Stimulated activated CD4-positive, alpha-beta T cell treated with anti-CD3 and anti-CD28 coated beads, Interleukin-15, amount 100 ng/mL, for 48 hours (primary cell): Measurements from ENCODE around the gene ICE2.

Source experiments
- DNase-seq, 2 donors: peaks; one replicate each; pipeline ENCODE4 v3.0.0-alpha.2; 2020; ENCODE audit warnings: low read depth in 2 of 2

Gene ICE2

GRCh38 chr15:60389261-60390077 lies 89.5 kb downstream of the ICE2 start:
- no peak for DNase-seq

DNA sequence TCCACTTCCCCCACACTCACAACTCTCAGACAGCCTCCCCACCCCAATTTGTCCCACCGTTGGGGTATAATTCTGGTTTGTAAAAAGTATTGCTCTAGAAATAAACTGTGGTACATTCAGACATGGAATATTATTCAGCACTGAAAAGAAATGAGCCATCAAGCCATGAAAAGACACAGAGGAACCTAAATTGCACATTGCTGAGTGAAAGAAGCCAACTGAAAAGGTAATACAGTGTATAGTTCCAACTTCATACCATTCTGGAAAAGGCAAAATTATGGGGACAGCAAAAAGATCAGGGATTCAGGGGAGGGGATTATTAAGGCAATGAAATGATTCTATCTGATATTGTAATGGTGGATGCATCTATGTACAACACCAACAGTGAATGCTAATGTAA lies 91.6 kb downstream of the ICE2 start:
- no peak for DNase-seq

DNA sequence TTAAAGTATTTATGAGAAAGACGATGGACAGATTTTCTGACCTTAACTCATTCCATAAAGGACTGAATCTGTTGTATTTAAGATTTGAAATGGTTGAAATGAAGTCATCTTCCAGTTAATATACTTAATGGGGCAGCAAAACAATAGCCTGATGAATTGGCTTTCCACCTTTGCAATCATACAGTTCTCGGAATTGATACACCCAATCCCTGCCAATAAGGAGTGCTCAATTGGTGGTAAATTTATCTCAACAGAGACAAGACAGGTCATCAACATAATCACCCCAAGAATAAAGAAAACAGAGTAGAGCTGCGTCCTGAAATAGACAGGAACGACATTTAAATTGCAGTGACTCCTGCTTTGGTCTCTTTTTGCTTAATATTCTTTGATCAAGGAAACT lies 92.3 kb downstream of the ICE2 start:
- no peak for DNase-seq

- DNase-seq = no peak
Measured at GRCh38 chr15:60385620-60386552, 93.1 kb downstream of the ICE2 start.

DNA sequence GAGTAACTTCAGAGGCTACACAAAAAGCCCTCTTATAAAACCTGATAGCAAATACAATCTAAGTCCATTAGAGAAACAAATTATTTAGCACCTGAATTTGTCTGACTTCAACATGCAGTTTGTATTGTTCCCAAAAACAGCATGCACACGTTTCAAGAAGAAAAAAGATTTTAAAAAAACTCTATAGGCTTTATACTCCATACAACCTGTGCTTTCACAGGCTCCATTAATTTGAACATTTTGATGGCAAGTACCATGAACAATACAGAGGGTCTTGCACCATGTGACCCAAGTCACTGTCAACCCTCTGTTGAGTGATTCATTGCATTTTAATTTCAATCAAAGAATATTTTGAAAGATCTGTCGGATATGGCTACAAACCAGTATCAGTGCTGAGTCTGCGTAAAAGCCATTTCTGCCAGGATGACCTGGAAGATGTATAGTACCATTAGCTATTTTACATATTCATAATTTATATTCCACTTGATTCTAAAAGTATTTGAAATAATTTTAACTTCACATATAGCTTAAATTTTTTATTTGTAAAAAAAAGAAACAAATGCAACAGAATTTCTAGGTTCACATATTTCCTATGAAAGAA lies 94.3 kb downstream of the ICE2 start:
- no peak for DNase-seq

DNA sequence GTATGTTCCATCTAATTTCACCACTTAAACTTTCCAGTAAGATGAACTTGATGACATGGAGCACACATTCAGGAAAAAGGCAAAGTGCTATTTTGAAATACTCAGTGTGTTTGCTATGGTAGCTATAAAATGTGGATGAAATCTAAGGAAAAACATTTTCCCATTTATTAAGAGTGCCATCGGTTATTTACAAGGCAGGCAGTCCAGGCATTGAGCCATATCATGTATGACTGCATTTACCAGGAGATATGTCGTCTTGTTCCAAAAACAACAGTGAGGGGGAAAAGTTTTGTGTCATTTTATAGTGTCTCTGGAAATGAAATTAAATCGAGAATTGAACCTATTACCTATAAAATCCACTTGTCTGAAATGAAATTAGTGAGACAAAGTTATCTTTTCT lies 94.9 kb downstream of the ICE2 start:
- no peak for DNase-seq

DNA sequence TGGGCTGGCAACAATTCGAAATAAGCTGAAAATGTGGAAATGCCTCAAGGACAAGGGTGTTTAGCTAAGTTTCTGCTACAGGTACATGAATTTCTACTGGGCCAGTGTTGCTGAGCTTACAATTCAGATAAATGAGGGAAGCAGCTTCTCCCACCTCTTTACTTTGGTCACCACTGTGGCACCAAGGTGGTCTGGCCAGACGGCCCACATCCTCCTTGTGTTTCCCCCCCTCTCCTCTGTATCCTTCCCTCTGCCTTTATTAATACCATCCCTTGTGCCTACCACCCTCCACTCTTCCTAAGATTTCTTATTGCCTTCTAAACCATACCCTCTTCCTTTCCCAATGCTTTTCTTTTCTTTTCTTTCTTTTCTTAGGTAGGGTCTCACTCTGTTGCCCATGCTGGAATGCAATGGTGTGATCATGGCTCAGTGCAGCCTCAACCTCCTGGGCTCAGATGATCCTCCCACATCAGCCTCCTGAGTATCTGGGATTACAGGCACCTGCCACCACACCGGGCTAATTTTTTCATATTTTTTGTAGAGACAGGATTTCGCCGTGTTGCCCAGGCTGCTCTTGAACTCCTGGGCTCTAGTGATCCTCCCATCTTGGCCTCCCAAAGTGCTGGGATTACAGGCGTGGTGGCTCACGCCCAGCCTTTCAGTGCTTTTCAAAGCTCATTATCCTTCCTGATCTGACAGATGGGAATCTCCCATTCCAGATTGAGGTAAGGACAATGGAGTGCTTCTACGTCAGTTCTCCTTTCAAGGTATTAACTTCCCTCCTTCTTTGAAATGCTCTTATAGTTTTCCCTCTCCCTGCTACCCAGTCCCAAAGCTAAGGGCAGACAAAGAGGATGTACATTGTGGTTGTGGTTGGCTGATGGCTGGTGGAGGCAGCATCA lies 95.9 kb downstream of the ICE2 start:
- DNase-seq = no peak

DNA sequence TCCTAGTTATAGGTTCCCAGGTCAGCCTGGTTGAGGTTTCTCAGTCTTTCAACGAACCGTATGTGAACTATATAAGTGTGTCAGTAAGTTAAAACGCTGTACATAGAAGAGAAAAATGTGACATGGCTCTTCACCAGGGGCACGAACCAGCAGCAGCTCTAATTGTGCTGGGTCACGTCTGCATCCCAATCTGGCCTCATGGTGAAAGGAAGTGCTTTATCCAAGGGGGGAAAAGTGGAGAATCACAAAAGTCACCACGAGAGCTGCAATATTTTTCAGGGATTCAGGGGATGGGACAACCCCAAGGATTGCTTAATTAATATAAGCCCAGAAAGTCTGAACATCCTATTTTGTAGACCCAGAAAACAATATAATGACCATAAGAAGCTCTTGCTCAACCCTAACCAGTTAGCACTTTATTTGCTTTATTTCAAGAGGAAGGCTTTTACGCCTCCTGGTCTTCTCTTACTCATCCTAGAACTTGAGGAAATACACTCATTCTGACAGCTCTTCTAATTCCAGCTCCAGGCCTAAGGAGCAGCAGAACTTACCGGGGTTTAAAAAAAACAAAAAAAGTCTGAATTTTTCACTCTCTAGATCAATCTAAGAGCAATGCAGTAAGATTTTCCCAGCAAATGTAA lies 97.7 kb downstream of the ICE2 start:
- DNase-seq = no peak

GRCh38 chr15:60379525-60380274 lies 99.2 kb downstream of the ICE2 start:
- DNase-seq = no peak

- no peak for DNase-seq
Measured at GRCh38 chr15:60379185-60379524, 99.8 kb downstream of the ICE2 start.

DNA sequence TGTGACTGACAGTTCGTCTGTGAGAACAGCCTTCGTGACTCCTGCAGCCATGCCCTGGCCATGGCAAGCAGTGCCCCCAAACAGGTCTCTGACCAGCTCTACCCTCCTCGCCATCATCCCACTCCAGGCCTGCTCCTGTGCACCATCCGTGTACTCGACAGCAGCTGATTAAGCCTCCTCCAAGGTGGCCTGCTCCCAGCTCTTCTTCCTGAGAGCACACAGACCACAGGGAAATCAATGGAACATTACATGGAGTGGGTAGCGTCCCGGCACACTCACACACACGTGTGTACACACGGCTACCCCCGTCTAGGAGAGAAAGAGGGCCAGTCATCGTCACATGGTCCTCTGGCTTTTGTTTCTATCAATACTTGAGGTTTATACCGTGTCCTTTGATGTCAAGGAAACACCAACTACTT lies 102.3 kb downstream of the ICE2 start:
- DNase-seq = no peak

DNA sequence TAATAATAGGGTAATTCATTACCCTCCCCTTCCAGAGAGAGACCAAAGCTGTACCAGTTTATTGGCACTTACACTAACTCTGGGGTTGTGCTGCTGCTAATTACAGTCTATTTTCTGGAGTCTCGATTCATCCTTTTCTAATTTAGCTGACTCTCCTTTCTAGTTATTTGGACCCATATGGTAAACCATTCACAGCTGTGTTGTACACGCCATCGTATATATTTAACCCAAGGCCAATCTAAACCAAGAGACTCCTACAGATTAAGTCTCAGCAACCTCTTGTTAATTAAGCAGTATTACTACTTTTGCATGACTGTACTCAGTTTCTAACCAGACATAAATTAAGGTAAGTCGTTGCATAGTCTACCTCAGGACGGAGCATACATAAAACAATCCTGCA lies 103.6 kb downstream of the ICE2 start:
- DNase-seq = no peak

DNA sequence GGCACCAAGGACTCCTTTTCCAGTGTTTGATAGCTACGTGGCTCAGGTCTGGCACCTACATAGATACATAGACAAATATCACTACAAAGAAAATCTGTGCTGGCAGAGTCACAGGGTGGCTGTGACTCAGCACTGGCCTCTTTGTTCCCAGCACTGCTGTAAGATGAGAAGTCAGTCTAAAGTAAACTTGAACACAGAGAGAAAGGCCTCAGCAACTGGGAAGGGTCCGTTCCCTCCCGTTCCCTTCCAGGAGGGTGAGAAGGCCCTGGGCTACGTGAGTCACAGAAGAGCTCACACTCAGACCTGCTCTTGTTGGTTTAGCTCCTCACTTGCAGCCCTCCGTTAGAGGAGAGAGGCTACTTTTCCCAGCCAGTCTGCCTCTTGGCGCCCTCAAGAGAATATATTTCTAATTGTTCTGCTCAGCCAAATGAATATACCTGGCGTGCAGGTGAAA lies 104.3 kb downstream of the ICE2 start:
- DNase-seq = no peak

DNA sequence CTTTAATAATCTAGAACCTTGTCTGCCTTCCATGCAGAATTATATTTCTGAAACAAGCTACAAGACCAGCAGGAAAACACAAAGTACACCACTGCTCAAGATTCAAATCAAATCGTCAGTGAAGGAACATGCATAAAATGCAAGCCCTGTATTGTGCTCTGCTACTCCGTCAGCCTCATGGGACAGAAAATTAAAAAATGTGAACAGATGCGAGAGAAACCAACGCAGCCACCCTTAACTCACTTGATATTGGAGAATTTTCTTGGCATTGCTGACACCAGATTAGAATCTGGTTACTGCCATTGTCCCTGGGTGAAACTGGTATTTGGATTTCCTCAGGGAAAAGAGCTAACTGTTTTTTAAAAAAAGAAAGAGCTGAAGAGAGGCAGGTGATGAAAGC lies 104.7 kb downstream of the ICE2 start:
- DNase-seq = no peak

GRCh38 chr15:60373745-60374144 lies 105.2 kb downstream of the ICE2 start:
- no peak for DNase-seq

DNA sequence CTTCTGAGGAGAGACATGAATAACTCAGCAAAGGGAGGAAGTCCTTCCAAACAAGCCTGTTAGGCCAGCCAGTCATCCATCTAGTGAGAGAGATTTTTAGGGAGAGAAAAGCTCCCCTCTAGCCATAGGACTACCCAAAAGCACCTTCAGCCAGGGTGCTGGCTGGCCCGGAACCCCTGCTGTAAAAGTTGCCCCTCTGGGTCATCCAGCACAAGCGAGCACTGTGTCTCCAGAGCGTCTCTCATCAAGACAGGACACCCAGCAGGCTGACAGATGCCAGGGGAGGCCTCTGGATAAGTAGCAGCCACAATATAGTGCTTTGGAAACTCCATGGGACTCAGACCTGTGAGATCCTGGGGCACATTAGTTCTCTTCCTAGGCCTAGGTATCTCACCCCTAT lies 105.6 kb downstream of the ICE2 start:
- DNase-seq = no peak

DNA sequence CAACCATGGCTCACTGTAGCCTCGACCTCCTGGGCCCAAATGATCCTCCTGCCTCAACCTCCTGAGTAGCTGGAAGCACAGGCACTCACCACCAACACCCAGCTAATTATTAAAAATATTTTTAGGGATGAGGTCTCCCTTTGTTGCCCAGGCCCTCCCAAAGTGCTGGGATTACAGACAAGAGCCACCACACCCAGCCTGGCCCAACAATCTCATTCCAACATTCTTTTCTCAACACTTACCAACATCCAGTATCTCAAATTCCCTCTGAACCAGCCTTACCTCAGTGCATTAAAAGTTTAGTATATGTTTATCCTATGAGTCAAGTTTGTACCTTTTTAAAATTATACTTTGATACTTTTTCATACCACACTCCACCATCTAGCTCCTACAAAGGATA lies 106.2 kb downstream of the ICE2 start:
- no peak for DNase-seq

DNA sequence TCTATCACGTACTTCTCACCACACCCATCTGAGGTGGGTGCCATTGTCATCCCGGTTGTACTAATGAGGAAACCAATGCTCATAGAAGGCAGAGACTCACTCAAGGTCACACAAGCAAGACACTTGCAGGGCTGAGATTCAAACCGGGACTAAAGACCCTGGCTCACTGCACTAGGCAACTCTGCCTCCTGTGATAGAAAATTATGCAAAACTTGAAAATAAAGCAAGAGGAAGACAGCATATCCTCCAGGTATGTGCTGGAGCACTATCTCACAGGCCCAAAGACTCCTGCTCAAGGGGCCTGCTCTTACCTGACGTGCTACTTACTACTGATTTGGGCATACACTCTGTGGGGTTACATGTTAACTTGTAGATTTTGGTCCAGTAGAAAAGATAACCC lies 106.7 kb downstream of the ICE2 start:
- no peak for DNase-seq

GRCh38 chr15:60371175-60372051 lies 107.5 kb downstream of the ICE2 start:
- DNase-seq = no peak

DNA sequence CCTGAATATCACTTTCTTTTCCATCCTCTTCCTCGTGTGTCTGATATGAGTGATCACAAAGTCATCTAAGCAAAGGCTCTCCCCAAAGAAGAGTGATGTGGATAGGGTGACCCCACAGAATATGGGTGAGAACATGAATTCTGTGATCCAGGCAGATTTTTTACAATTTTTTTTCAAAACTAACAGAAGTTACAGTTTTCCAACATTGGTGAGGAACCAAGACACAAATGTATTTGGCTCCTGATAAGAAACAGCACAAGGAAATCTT lies 108.1 kb downstream of the ICE2 start:
- DNase-seq = no peak
